ENCODE data around the gene HLA-B. TPM values are rescaled to one million over a fixed set of nuclear protein-coding genes. Genes with fewer than 3 reads are reported as not detected.

The HLA-B gene
- polyA plus RNA-seq, 1 donor from 2014 or later: 9.4 TPM

DNA sequence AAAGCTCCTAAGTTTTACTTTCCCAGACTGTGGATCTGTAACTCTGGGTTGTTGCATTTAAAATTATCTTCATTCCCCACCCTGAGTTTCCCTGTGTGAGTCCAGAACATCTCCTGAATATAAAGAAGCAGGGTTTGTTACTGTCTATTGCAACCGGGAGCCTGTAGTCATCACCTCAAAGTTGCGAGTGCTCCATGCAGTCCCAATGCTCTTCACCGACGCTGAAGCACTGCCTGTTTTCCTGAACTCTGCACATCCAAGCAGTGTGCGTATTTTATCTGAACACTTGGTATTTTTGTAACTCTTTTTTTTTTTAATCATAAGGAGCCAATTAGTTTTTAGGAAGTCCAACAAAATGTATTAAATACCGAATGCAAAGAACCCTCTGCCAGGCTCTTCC is 907 bp upstream of the HLA-B start:
- Histone ChIP-seq H3K9me2 (ENCODE audit: insufficient read depth, low read length) (no peaks in the 10 kb centered on the region), H2AFZ (ENCODE audit: low read depth, low read length) (no peak overlapping the region), H3K4me3 (ENCODE audit: low read length) (no peak overlapping the region), H3K4me2 (ENCODE audit: low read length) (no peak overlapping the region), H3K36me3 (ENCODE audit: insufficient read depth, low read length) (no peaks in the 10 kb centered on the region), H3K27ac (ENCODE audit: low read length) (no peak overlapping the region), H3K27me3 (ENCODE audit: insufficient read depth, low read depth, low read length) (peaks cover 27% of the 10 kb centered on the region), H3K9me3 (ENCODE audit: low read length) (no peaks in the 10 kb centered on the region), H3F3A (ENCODE audit: insufficient read depth, low read length, poor library complexity, severe bottlenecking) (no peaks in the 10 kb centered on the region), H4K20me1 (ENCODE audit: insufficient read depth) (no peaks in the 10 kb centered on the region), H3K9ac (ENCODE audit: low read length) (no peak overlapping the region), H3K79me2 (replicated peaks; ENCODE audit: insufficient read depth, low read length) (no peaks in the 10 kb centered on the region)
- no peak for TF ChIP-seq POLR2AphosphoS5 (IDR thresholded peaks at IDR 0.05)
- no peak for TF ChIP-seq TAF1 (IDR thresholded peaks at IDR 0.05; ENCODE audit: low read depth)
- TF ChIP-seq MXI1 (conservative IDR thresholded peaks at IDR 0.05; ENCODE audit: poor library complexity, severe bottlenecking): no peak
- no peak for TF ChIP-seq REST (IDR thresholded peaks at IDR 0.05; ENCODE audit: borderline replicate concordance)
- TF ChIP-seq RAD21 (conservative IDR thresholded peaks at IDR 0.05): no peak
- TF ChIP-seq SMC3 (conservative IDR thresholded peaks at IDR 0.05; ENCODE audit: poor library complexity): no peak
- TF ChIP-seq EP300 (conservative IDR thresholded peaks at IDR 0.05; ENCODE audit: poor library complexity, severe bottlenecking): no peak

- TF ChIP-seq MXI1 (conservative IDR thresholded peaks at IDR 0.05; ENCODE audit: poor library complexity, severe bottlenecking) (no peak), EZH2 (IDR thresholded peaks at IDR 0.05; ENCODE audit: borderline replicate concordance, insufficient read depth, low read length, poor library complexity, severe bottlenecking) (no peak), EP300 (conservative IDR thresholded peaks at IDR 0.05; ENCODE audit: poor library complexity, severe bottlenecking) (no peak), RAD21 (conservative IDR thresholded peaks at IDR 0.05) (no peak), TAF1 (IDR thresholded peaks at IDR 0.05; ENCODE audit: low read depth) (no peak), REST (IDR thresholded peaks at IDR 0.05; ENCODE audit: borderline replicate concordance) (no peak), SMC3 (conservative IDR thresholded peaks at IDR 0.05; ENCODE audit: poor library complexity) (no peak), CTCF (IDR thresholded peaks at IDR 0.05; ENCODE audit: poor library complexity, severe bottlenecking) (no peak), POLR2AphosphoS5 (IDR thresholded peaks at IDR 0.05) (no peak)
- Histone ChIP-seq H3K79me2 (replicated peaks; ENCODE audit: insufficient read depth, low read length) (no peaks in the 10 kb centered on the region), H2AFZ (ENCODE audit: low read depth, low read length) (no peak overlapping the region), H4K20me1 (ENCODE audit: insufficient read depth) (no peaks in the 10 kb centered on the region), H3K9ac (ENCODE audit: low read length) (peak overlapping the region; percentile 26), H3K27ac (ENCODE audit: low read length) (no peak overlapping the region), H3F3A (ENCODE audit: insufficient read depth, low read length, poor library complexity, severe bottlenecking) (no peaks in the 10 kb centered on the region), H3K4me2 (ENCODE audit: low read length) (no peak overlapping the region), H3K27me3 (ENCODE audit: insufficient read depth, low read depth, low read length) (peaks cover 27% of the 10 kb centered on the region), H3K36me3 (ENCODE audit: insufficient read depth, low read length) (no peaks in the 10 kb centered on the region), H3K4me3 (ENCODE audit: low read length) (peak overlapping the region; percentile 70), H3K9me3 (ENCODE audit: low read length) (no peaks in the 10 kb centered on the region), H3K9me2 (ENCODE audit: insufficient read depth, low read length) (no peaks in the 10 kb centered on the region)
Observed at GRCh38 chr6:31356216-31356945, 598 bp downstream of the HLA-B start.

All from neural cell (in vitro differentiated cells).